NCI-H2196 (cell line): Measurements from ENCODE around the gene B4GALNT4.
"Not testable (repeated sequence)": the region's sequence is repeated elsewhere in the genome, so short reads cannot be mapped to it uniquely, and the experiment has no call there.

Experiments used
- DNase-seq: peaks from one replicate; lab custom pipeline; 2025; ENCODE audit not compliant: unreplicated experiment; lab: John Stamatoyannopoulos, UW

Gene B4GALNT4

DNA sequence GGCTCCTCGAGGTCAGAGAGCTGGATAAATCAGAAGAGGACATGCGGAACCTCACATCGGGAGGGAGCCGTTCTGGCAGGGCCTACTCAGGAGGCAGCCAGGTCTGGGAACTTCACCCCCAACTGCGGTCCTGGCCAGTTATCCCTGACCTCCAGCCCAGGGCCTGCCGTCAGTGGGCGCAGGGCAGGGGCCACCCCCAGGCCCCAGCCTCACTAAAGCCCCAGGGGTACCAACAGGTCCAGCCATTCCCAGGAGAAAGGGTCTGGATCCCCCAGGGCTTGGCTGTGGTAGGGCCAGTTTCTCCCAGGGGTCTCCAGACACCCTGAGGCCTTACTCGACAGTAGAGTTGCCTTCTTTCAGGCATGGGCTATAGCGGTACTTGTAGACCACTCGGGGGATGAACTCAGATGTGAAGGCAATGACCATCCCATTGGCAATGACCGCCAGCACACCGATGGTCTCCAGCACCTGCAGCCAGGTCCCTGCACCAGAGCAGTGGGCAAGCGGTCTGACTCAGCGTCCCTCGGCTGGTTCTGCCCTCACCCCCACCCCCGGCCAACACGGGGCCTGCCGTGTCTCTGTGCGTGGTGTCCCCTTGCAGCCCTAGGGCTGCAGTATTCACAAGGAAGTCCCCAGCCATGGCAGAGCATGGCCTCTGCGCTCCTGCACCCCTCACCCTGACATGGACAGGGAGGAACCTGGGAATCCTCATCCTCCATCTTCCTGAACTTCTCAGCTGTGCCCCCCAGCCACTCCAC is 50.1 kb downstream of the B4GALNT4 start:
- no peak for DNase-seq

DNA sequence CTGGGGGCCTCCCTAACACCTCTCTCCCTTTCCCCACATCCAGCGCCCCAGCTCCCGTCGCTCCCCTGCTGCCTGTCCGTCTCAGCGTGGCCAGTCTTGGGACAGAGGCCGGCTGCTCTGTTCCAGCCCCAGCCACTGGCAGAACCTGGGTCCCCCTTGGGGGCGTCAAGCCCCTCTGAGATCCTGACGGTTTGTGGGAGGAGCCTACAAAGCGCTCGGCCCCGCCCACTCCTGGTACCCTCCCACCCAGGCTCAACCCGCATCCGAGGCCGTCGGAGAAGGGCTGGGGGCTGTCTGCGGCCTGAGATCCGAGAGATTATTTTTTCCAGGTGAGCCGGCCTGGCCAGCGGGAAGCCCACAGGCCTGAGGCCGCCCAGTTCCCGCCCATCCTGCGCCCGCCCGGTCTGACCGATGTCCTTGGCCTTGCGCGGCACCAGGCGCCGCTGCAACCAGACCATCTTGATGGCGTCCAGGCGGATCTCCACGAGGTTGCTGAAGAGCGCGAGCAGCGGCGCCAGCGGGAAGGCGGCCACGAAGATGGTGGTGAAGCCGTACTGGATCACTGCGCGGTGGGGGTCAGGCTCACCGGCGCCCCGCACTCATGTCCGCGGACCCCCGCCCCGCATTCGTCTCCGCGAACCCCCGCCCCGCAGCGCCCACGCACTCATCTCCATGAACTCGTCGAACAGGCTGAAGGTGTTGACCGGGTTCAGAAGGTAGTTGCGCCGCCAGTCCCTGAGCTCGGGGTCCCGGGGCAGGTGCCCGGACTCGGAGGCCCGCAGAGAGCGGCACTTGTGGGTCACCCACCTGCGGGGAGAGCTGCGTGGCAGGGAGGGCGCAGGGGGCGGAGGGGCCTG is 51.0 kb downstream of the B4GALNT4 start:
- DNase-seq, result no peak

DNA sequence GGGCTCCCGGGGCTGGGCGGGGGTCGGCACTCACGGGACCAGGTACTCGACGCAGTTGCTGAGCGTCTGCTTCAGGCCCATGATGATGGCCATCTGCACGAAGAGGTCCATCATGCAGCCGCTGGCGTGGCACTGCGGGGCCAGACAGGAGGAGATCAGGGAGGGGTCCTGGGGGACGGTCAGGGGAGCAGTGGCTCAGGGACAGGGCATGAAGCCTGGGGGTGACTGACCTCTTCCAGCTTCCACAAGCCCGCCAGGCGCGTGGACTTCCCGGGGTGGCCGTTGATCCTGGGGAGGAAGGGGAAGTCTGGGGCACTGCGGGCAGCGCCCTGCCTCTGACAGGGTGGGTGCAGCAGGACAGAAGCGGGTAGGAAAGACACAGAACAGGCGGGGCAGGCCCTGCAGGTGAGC is 51.6 kb downstream of the B4GALNT4 start:
- no peak for DNase-seq

DNA sequence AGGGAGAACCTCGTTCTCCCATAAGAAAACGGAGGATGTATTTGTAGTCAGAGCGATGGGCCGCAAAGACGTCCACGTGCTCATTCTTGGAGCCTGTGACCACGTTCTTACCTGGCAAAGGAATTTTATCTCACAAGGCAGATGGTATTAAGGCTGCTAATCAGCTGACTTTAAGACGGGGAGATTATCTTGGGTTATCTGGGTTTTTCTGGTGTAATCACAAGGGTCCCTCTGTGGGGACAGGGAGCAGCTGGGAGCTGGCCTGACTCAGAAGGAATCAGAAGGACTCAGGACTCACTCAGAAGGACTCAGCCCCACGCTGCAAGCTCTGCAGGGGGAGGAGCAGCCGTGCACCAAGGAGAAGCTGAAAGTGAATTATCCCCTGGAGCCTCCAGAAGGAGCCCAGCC is 53.0 kb downstream of the B4GALNT4 start:
- no peak for DNase-seq

DNA sequence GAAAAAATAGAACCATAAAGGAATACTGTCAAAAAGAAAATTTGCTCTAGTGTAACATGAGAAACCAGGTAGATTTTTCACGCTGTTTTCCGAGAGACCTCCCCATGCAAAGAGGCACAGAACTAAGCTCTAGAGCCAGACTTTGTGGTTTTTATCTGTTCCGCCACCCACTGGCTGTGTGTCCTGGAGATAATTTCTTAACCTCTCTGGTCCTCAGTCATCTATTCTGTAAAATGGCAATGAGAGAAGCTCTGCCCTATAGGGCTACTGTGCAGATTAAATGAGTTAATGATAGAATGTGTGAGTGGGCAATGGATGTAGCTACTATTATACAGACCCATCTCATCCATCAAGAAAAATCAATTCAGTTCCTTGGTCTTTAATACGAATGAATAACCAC is 54.9 kb downstream of the B4GALNT4 start:
- no peak for DNase-seq

DNA sequence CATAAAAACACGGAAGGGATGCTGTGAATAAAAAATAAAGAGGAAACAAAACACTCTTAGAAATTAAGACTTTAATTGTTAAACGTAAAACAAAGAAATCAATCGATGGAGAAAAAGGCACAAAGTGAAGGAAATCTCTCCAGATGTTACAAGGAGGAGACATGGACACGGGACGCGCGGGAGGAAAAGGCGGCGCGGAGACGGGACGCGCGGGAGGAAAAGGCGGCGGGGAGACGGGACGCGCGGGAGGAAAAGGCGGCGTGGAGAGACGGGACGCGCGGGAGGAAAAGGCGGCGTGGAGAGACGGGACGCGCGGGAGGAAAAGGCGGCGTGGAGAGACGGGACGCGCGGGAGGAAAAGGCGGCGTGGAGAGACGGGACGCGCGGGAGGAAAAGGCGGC is 55.5 kb downstream of the B4GALNT4 start:
- DNase-seq, result not testable (repeated sequence)

DNA sequence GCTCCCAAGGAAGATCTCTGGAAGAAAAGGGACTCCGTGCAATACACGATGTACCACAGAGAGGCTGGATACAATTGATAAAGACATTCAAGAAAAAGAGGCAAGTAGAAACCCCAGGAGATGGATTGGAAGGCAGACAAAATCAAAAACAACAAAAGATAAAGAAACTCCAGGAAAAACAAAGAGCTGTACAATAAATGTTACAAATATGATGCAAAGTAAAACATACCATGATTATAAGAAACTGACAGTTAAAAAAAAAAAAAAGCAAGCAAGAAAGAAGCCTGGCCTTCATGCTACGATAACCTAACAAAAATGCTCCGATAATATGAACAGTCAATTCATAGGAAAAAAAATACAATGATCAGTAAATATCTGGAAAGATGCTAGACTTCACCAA is 56.0 kb downstream of the B4GALNT4 start:
- DNase-seq, result no peak

DNA sequence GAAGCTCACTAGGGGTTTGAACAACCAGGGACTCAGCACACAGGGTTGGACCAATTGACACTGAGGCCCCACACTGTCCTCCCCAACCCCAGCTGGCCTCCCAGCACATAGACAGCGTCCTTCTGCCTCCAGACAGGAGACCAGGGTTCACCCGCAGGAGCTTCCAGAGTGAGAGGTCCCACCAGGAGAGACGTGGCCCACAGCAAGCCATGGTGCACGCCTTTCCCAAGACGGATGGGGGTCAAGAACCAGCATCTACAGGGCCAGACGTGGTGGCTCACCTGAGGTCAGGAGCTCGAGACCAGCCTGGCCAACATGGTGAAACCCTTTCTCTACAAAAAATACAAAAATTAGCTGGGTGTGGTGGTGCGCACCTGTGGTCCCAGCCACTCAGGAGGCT is 57.6 kb downstream of the B4GALNT4 start:
- no peak for DNase-seq

DNA sequence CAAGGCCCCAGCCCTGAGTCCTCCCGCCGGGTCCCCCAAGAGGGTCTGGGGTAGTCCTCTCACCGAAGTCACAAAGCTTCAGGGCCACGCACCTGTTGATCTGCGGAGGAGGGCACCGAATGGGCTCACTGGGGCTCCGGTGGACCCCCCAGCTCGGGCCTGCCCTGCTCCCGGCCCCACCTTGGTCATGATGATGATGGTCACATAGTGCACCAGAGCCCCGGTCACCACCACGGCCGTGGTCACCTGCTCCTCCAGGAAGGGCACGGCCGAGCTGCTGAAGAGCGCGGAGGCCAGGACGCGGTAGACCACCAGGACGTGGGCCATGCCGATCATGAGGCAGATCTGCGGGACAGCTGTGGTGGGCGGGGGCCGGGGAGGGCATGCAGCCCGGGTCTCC is 59.0 kb downstream of the B4GALNT4 start:
- no peak for DNase-seq

DNA sequence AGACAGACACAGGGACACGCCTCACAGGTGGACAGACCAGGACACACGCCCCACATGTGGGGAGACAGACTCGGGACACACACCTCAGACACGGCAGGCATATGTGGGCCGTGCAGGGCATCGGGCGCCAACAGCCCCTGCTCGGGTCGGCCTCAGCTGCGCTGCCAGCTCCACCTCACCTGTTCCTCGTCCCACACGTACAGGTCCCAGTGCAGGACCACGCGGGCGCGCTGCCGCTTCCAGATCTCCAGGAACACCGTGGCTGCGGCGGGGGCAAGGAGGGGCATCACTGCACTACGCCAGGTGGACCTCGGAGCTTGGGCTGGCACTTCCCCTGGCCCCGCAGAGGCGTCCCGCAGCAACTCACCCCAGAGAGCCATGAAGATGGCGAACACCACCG is 60.1 kb downstream of the B4GALNT4 start:
- DNase-seq, result no peak

DNA sequence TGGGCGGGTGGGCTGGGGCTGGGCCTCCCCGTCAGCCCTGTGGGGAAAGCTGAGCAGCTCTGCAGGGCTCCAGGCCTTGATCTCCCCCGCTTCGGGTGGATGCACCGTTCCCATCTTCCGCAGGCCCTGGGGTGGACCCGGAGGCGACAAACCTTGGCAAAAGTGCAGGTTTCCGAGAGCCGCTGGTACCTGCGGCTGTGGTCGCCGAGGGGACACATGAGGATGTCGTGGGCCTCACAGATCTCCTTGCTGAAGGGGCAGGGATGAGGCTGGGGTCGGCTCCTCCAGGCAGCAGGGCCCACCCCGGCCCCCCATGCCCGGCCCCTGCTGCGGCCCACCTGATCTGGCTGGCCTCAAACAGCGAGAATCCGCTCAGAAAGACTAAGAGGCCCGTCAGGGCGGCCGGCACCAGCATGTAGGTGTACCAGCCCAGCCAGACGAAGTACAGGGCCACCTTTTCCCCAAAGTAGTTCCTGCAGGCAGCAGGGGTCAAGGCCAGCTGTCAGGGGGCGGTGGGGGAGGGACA is 60.7 kb downstream of the B4GALNT4 start:
- no peak for DNase-seq
